Measurements from ENCODE around the gene FURIN. TPM values are rescaled to one million over a fixed set of nuclear protein-coding genes. Genes with fewer than 3 reads are reported as not detected.

The FURIN gene
- total and polyA plus RNA-seq, 12 donors: 29.5 to 82.5 (median 40.9) TPM

DNA sequence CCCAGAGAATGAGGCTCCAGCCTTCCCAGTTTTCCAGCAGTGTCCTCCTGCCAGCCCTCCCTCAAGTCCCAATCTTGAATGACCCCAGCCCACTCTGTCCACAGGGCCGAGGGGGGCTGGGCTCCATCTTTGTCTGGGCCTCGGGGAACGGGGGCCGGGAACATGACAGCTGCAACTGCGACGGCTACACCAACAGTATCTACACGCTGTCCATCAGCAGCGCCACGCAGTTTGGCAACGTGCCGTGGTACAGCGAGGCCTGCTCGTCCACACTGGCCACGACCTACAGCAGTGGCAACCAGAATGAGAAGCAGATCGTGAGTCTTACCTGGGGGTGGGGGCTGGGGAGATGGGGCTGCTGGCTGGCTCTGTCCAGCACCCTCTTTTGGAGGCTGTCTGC, 10.3 kb downstream of the FURIN start:
- Histone ChIP-seq H3K27me3 (no peaks in the 10 kb centered on the region), H3K4me3 (no peak overlapping the region), H3K4me1 (peaks cover 10 to 32% (median 20%) of the 10 kb centered on the region in 9 donors), H3K36me3 (peaks cover 5 to 85% (median 59%) of the 10 kb centered on the region in 9 donors), H3K9me3 (no peaks in the 10 kb centered on the region), H3K27ac (no peak overlapping the region)
- DNase-seq (no peak), ATAC-seq (no peak)
- WGBS, 2 donors: 93 to 95% methylated on average over 15 of the region's 15 CpGs
- TF ChIP-seq, protein P1, sequence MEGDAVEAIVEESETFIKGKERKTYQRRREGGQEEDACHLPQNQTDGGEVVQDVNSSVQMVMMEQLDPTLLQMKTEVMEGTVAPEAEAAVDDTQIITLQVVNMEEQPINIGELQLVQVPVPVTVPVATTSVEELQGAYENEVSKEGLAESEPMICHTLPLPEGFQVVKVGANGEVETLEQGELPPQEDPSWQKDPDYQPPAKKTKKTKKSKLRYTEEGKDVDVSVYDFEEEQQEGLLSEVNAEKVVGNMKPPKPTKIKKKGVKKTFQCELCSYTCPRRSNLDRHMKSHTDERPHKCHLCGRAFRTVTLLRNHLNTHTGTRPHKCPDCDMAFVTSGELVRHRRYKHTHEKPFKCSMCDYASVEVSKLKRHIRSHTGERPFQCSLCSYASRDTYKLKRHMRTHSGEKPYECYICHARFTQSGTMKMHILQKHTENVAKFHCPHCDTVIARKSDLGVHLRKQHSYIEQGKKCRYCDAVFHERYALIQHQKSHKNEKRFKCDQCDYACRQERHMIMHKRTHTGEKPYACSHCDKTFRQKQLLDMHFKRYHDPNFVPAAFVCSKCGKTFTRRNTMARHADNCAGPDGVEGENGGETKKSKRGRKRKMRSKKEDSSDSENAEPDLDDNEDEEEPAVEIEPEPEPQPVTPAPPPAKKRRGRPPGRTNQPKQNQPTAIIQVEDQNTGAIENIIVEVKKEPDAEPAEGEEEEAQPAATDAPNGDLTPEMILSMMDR (IDR thresholded peaks at IDR 0.05): no peak
- intact Hi-C loops (cut with DNase I): loop anchor here in 1 of 10 donors (5.0 kb wide), 1 partner anchor 171 kb away; no protein-coding TSS in a partner anchor

DNA sequence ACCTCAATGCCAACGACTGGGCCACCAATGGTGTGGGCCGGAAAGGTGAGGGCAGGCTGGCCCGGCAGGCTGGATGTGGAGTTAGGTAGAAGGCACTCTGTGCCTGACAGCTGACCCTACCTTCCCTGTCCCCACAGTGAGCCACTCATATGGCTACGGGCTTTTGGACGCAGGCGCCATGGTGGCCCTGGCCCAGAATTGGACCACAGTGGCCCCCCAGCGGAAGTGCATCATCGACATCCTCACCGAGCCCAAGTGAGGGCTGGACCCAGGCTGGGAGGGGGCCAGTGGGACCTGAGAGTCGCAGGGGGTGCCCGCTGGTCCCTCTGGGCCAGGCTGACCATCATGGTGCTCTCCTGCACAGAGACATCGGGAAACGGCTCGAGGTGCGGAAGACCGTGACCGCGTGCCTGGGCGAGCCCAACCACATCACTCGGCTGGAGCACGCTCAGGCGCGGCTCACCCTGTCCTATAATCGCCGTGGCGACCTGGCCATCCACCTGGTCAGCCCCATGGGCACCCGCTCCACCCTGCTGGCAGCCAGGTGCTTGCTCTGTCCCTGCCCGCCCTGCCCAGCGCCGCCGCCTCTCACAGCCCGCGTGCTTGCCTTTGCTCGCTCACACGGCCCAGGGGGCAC, 11.5 kb downstream of the FURIN start:
- ATAC-seq: no peak
- Histone ChIP-seq H3K4me1 (peaks cover 5 to 30% (median 19%) of the 10 kb centered on the region in 9 donors), H3K36me3 (peaks cover 5 to 81% (median 59%) of the 10 kb centered on the region in 9 donors), H3K4me3 (no peak overlapping the region), H3K27ac (no peak overlapping the region), H3K9me3 (no peaks in the 10 kb centered on the region), H3K27me3 (no peaks in the 10 kb centered on the region)
- WGBS, 2 donors: 95% methylated on average over 35 of the region's 35 CpGs
- TF ChIP-seq, protein P1 (IDR thresholded peaks at IDR 0.05): no peak
- intact Hi-C loops (cut with DNase I): loop anchor here in 4 of 10 donors (5.0 to 10.0 kb wide), 4 partner anchors 165 to 385 kb away; partner anchors contain the start of genes BLM (in 2 of the 4) and CRTC3 (in 1 of the 4)
- DNase-seq: no peak

DNA sequence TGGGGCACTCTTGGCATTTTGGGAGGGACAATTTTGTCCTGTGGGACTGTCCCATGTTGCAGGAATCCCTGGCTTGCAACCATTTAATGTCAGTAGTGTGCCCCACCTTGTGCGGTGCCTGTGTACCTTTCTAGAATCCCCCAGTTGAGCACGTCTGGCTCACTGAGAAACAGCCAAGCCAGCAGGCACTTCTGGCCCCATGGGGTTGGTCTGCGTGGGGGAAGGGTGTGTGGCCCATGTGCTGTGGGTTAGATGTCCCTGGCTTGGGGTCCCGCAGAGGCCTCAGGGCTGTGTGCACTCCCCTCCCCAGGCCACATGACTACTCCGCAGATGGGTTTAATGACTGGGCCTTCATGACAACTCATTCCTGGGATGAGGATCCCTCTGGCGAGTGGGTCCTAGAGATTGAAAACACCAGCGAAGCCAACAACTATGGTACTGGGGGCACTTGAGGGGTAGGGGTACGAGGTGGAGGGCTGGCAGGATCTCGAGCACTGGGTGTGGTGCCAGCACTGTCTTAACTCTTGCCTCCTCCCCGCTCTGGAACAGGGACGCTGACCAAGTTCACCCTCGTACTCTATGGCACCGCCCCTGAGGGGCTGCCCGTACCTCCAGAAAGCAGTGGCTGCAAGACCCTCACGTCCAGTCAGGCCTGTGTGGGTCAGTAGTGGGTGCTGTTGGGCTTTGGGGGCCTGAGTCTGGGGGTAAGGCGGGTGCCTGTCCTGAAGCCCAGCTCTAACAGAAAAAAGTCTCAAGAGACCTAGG, 12.2 kb downstream of the FURIN start:
- peaks cover 10 to 32% (median 24%) of the 10 kb centered on the region in 9 donors for H3K4me1 ChIP-seq
- ATAC-seq (no peak), DNase-seq (no peak)
- peaks cover 5 to 76% (median 59%) of the 10 kb centered on the region in 9 donors for H3K36me3 ChIP-seq
- intact Hi-C loops (cut with DNase I): loop anchor here in 4 of 10 donors (10.0 kb wide), 3 partner anchors 166 to 386 kb away; partner anchors contain the start of genes BLM (in 2 of the 4) and CRTC3 (in 1 of the 4)
- no peaks in the 10 kb centered on the region for H3K9me3 ChIP-seq
- no peak overlapping the region for H3K27ac ChIP-seq
- H3K27me3 ChIP-seq: no peaks in the 10 kb centered on the region
- TF ChIP-seq, protein P1 (IDR thresholded peaks at IDR 0.05): no peak
- 86% methylated on average over 16 of the region's 16 CpGs for WGBS, 2 donors
- H3K4me3 ChIP-seq: no peak overlapping the region

DNA sequence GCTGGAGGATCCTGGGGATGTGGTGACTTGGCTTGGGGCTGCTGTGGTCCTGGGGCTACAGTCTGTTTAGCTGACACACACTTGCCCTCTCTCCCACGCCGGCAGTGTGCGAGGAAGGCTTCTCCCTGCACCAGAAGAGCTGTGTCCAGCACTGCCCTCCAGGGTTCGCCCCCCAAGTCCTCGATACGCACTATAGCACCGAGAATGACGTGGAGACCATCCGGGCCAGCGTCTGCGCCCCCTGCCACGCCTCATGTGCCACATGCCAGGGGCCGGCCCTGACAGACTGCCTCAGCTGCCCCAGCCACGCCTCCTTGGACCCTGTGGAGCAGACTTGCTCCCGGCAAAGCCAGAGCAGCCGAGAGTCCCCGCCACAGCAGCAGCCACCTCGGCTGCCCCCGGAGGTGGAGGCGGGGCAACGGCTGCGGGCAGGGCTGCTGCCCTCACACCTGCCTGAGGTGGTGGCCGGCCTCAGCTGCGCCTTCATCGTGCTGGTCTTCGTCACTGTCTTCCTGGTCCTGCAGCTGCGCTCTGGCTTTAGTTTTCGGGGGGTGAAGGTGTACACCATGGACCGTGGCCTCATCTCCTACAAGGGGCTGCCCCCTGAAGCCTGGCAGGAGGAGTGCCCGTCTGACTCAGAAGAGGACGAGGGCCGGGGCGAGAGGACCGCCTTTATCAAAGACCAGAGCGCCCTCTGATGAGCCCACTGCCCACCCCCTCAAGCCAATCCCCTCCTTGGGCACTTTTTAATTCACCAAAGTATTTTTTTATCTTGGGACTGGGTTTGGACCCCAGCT, 13.0 kb downstream of the FURIN start:
- Histone ChIP-seq H3K27me3 (no peaks in the 10 kb centered on the region), H3K4me3 (no peak overlapping the region), H3K9me3 (no peaks in the 10 kb centered on the region), H3K4me1 (peaks cover 11 to 40% (median 32%) of the 10 kb centered on the region in 9 donors), H3K36me3 (peaks cover 5 to 69% (median 50%) of the 10 kb centered on the region in 9 donors), H3K27ac (peak overlapping the region in 2 of 10 donors; percentile 99 to 100)
- DNase-seq (no peak), ATAC-seq (no peak)
- 87 to 88% methylated on average over 34 to 35 of the region's 35 CpGs for WGBS, 2 donors
- intact Hi-C loops (cut with DNase I): loop anchor here in 4 of 10 donors (10.0 kb wide), 3 partner anchors 167 to 387 kb away; partner anchors contain the start of genes BLM (in 2 of the 4) and CRTC3 (in 1 of the 4)
- TF ChIP-seq, protein P1 (IDR thresholded peaks at IDR 0.05): no peak

All from heart right ventricle (tissue), 16 donors.